ELF-1 (cell line): Measurements from ENCODE around the gene AR.
"Not testable (repeated sequence)": the region's sequence is repeated elsewhere in the genome, so short reads cannot be mapped to it uniquely, and the experiment has no call there.

Experiments used
- DNase-seq: peaks from one replicate; pipeline ENCODE4 v3.0.0-alpha.2; 2016; ENCODE audit warnings: low read depth, low spot score

AR gene

GRCh38 chrX:67636532-67636931, 92.7 kb downstream of the AR start:
- DNase-seq: peak; percentile 31

- not testable (repeated sequence) for DNase-seq
Observed at GRCh38 chrX:67637293-67637692, 93.5 kb downstream of the AR start.

GRCh38 chrX:67648361-67648760, 104.5 kb downstream of the AR start:
- DNase-seq: no peak

- no peak for DNase-seq
Observed at GRCh38 chrX:67651437-67652142, 107.8 kb downstream of the AR start.

- no peak for DNase-seq
Observed at GRCh38 chrX:67652543-67652942, 108.7 kb downstream of the AR start.

GRCh38 chrX:67654301-67654700, 110.5 kb downstream of the AR start:
- no peak for DNase-seq

GRCh38 chrX:67665583-67665982, 121.8 kb downstream of the AR start:
- DNase-seq: no peak

- not testable (repeated sequence) for DNase-seq
Observed at GRCh38 chrX:67670717-67671116, 126.9 kb downstream of the AR start.

GRCh38 chrX:67673741-67674274, 130.0 kb downstream of the AR start:
- no peak for DNase-seq

- DNase-seq: no peak
Observed at GRCh38 chrX:67674741-67675140, 130.9 kb downstream of the AR start.

- no peak for DNase-seq
Observed at GRCh38 chrX:67684136-67684535, 140.3 kb downstream of the AR start.

- no peak for DNase-seq
Observed at GRCh38 chrX:67692246-67692645, 148.4 kb downstream of the AR start.

GRCh38 chrX:67693928-67694327, 150.1 kb downstream of the AR start:
- DNase-seq: no peak

- DNase-seq: no peak
Observed at GRCh38 chrX:67697452-67697851, 153.6 kb downstream of the AR start.

- no peak for DNase-seq
Observed at GRCh38 chrX:67700602-67701001, 156.8 kb downstream of the AR start.

GRCh38 chrX:67714004-67714403, 170.2 kb downstream of the AR start:
- no peak for DNase-seq

- no peak for DNase-seq
Observed at GRCh38 chrX:67717571-67717970, 173.8 kb downstream of the AR start.

- no peak for DNase-seq
Observed at GRCh38 chrX:67718926-67719325, 175.1 kb downstream of the AR start.

GRCh38 chrX:67720344-67720743, 176.5 kb downstream of the AR start:
- no peak for DNase-seq

GRCh38 chrX:67721321-67721720, 177.5 kb downstream of the AR start:
- DNase-seq: no peak

- DNase-seq: no peak
Observed at GRCh38 chrX:67723580-67724351, 179.9 kb downstream of the AR start.

GRCh38 chrX:67724359-67725110, 180.7 kb downstream of the AR start:
- no peak for DNase-seq
